ENCODE results near the gene STK11.

The STK11 gene

DNA sequence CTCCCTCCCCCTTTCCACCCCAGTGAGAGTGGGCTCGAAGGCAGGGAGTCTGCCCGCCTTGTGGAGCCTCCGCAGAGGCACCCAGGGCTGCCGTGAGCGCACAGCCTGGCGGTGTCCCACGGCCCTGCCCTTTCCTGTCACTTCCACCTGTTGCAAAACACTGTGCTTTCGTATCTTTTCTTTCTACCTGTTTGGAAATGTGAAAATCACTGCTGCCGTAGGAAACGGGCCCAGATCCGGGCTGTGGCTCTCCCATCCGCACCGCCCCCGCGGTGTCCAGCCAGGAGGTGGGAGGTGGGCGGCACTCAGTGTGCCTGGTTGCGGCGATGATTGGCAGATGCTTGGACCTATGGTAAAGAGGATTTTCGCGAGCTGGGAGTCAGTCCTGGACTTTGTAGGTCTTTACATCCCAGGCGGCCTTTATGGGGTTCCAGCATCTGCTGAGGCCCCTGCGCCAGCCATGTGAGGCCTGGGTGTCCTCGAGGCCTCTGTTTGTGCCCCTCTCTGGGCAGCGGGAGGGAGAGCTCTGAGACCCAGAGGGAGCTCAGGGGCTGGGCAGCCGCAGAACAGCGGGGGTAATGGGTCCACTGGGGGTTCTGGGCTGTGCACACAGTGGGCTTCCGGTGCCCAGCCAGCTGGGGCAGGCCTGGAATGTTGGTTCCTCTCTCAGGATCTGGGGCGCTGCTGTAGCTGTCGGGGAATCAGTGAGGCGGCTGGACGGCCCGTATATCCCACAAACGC lies 6.1 kb downstream of the STK11 start:
- TF ChIP-seq, protein P1, sequence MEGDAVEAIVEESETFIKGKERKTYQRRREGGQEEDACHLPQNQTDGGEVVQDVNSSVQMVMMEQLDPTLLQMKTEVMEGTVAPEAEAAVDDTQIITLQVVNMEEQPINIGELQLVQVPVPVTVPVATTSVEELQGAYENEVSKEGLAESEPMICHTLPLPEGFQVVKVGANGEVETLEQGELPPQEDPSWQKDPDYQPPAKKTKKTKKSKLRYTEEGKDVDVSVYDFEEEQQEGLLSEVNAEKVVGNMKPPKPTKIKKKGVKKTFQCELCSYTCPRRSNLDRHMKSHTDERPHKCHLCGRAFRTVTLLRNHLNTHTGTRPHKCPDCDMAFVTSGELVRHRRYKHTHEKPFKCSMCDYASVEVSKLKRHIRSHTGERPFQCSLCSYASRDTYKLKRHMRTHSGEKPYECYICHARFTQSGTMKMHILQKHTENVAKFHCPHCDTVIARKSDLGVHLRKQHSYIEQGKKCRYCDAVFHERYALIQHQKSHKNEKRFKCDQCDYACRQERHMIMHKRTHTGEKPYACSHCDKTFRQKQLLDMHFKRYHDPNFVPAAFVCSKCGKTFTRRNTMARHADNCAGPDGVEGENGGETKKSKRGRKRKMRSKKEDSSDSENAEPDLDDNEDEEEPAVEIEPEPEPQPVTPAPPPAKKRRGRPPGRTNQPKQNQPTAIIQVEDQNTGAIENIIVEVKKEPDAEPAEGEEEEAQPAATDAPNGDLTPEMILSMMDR (IDR thresholded peaks at IDR 0.05; ENCODE audit: low read depth, low read length, missing control alignments) = no peak
- DNase-seq (ENCODE audit: extremely low read depth, low read depth) = no peak
- H3K4me3 ChIP-seq (replicated peaks; ENCODE audit: low read depth, low read length) = no peak overlapping the region

DNA sequence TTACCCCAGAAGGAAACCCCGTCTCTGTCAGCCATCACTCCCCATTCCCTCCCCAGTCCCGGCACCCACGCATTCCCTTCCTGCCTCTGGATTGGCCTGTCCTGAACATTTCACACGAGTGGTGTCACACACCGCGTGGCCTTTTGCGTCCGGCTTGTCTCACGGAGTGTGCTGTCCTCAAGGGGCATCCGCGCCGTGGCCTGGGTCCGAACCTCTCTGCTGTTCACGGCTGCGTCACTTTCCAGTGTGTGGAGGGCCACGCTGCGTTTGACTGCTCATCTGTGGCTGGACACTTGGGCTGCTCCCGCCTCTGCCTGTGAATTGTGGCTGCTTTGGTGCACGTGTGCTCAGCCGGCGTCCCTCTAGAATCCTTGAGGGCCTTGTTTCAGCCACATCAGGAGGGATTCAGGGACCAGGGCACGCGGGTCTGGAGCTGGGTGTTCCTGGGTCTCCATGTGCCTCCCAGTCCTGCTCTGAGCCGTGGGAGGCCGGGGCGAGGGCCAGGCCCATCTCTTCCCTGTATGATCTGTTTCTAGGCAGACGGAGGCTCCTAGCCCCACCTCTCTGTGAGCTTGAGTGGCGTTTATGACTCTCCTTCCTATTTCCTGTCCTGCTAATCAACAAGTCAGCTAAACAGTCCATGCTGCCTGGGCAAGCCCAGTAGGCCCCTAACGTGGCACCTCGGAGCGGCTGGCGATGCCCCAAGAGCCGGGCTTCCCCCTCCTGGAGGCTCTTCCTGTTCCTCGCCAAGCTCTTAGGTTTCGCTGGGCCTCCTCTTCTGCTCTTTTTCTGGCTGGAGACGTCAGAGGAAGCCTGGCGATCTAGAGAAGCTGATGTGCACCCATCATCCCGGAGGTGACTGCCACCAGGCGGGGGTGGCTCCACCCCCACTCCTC lies 8.1 kb downstream of the STK11 start:
- TF ChIP-seq, protein P1 (IDR thresholded peaks at IDR 0.05; ENCODE audit: low read depth, low read length, missing control alignments) = no peak
- peak; percentile 79 for DNase-seq (ENCODE audit: extremely low read depth, low read depth)
- peak overlapping the region; percentile 22 for H3K4me3 ChIP-seq (replicated peaks; ENCODE audit: low read depth, low read length)

DNA sequence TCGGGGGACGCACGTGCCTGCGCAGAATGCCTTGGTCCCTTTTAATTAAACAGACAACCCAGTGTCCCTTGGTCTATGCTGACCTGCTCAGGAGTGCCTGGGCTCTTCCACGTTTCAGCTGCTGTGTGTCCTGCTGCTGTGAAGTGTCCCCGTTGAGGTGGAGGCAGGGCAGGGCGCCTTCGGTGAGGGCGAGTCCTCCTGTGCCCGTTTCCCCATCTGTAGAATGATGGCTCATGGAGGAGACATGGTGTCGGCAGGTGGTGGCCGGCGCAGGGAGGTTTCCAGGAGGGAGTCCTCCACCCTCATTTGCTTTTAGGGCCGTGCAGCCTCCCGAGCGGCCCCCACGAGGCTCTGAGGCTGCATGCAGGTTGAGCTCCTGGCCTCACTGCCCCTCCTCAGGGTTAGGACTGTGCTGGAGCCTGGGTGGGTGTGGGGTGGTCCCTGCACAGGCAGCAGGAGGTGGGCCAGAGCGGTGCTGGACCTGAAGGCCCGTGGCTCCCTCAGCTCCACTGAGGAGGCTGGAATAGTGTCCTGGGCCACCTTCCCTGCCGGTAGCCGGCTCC lies 8.8 kb downstream of the STK11 start:
- no peak for DNase-seq (ENCODE audit: extremely low read depth, low read depth)
- H3K4me3 ChIP-seq (replicated peaks; ENCODE audit: low read depth, low read length) = no peak overlapping the region
- TF ChIP-seq, protein P1 (IDR thresholded peaks at IDR 0.05; ENCODE audit: low read depth, low read length, missing control alignments) = no peak

DNA sequence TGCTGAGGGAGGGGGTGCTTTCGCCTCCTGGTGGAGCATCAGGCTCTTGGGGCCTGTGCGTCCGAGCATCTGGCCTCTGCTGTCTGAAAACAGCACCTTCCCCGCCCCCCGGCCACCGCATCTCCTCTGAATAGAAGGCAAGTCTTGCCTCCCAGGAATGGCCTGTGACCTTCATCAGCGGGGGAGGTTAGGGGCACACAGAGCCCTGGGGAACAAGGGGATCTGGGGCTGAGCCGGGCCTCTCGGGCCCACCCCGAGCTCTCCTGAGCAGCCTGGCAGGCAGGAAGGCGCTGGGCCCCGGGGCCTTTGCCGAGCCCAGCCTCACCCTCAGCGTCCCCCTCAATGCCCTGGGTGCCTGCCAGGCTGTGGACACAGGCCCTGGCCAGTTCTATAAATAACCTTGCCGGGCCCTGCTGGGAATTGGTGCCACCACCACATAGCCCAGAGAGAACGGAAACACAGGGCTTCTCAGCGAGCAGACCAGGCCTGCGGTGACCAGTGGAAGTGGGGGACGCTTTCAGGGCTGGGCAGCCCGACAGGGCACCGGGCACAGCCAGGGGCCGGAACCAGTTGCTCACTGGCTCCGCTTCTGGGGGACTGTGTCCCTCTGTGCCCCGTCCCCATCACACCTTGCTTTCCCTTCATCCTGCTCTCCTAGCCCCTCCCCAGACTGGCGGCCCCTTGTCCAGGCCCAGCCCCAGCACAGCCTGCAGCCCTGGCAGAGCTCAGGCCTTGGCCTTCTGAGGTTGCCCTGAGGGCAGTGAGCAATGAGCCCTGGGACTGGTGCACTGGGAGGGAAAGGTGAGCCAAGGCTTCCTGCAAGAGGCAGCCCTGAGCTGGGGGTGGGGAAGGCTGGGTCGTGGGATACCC lies 9.5 kb downstream of the STK11 start:
- TF ChIP-seq, protein P1 (IDR thresholded peaks at IDR 0.05; ENCODE audit: low read depth, low read length, missing control alignments) = no peak
- no peak overlapping the region for H3K4me3 ChIP-seq (replicated peaks; ENCODE audit: low read depth, low read length)
- no peak for DNase-seq (ENCODE audit: extremely low read depth, low read depth)

DNA sequence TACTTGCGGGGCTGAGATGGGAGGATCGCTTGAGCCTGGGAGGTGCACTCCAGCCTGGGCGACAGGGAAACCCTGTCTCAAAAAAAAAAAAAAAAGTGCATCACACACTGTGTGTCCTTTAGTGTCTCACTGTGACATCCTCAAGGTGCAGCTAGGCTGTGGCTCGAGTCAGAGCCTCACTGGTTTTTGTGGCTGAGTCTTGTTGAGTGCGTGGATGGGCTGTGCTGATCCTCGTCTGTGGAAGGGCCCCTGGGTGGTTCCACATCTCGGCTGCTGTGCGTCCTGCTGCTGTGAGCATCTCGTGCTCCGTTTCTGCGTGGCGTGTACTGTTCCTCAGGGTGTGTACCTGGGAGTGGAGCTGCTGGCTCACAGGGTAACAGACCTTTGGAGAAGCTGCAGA lies 11.2 kb downstream of the STK11 start:
- TF ChIP-seq, protein P1 (IDR thresholded peaks at IDR 0.05; ENCODE audit: low read depth, low read length, missing control alignments) = no peak
- no peak overlapping the region for H3K4me3 ChIP-seq (replicated peaks; ENCODE audit: low read depth, low read length)

DNA sequence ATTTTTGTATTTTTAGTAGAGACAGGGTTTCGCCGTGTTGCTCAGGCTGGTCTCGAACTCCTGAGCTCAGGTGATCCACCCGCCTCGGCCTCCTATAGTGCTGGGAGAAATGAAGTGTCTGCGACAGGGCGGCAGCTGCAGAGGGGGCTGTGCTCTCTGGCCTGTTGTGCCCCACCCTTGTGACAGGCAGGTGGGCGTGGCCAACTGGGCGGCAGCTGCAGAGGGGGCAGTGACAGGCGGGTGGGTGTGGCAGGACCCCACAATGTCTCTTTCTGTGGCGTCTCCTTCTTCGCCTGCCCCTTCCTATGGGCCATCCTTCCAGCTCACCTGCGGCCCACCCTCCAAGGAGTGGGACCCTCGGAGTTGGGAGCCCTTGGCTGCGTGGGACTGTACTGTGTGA lies 11.8 kb downstream of the STK11 start:
- DNase-seq (ENCODE audit: extremely low read depth, low read depth) = no peak
- TF ChIP-seq, protein P1 (IDR thresholded peaks at IDR 0.05; ENCODE audit: low read depth, low read length, missing control alignments) = no peak
- no peak overlapping the region for H3K4me3 ChIP-seq (replicated peaks; ENCODE audit: low read depth, low read length)

More for the DNA sequence above, 11.2 kb downstream of the STK11 start:
- DNase-seq (ENCODE audit: extremely low read depth, low read depth) = no peak

Measured in HFF-Myc (cell line).